HG03342 (cell line): ENCODE measurements around the gene MYO3B.
A peak's percentile ranks its signal among the peaks of the same experiment; 100 is the strongest.

ENCODE experiments used
- ATAC-seq: cut with Tn5 transposase; IDR thresholded peaks from one replicate; pipeline ENCODE4 v1.9.1; 2021; ENCODE audit warnings: mild to moderate bottlenecking, moderate library complexity; ENCODE audit not compliant: unreplicated experiment

Gene MYO3B

GRCh38 chr2:170177950-170178781 lies at the start of gene MYO3B:
MYO3B (plus strand) TSS chr2:170178147; CDS start chr2:170178288, 141 bp downstream.
- peak; percentile 50 for ATAC-seq

- peak; percentile 59 for ATAC-seq
Measured at GRCh38 chr2:170139276-170139967, 38.5 kb upstream of the MYO3B start.

GRCh38 chr2:170140561-170140960 lies 37.4 kb upstream of the MYO3B start:
- ATAC-seq = no peak

- no peak for ATAC-seq
Measured at GRCh38 chr2:170141865-170142264, 36.1 kb upstream of the MYO3B start.

- no peak for ATAC-seq
Measured at GRCh38 chr2:170142502-170142901, 35.4 kb upstream of the MYO3B start.

GRCh38 chr2:170143045-170143717 lies 34.8 kb upstream of the MYO3B start:
- no peak for ATAC-seq

- no peak for ATAC-seq
Measured at GRCh38 chr2:170144761-170145160, 33.2 kb upstream of the MYO3B start.

GRCh38 chr2:170145191-170145590 lies 32.8 kb upstream of the MYO3B start:
- ATAC-seq = no peak

GRCh38 chr2:170145675-170146432 lies 32.1 kb upstream of the MYO3B start:
- no peak for ATAC-seq

- no peak for ATAC-seq
Measured at GRCh38 chr2:170146784-170147183, 31.2 kb upstream of the MYO3B start.

- no peak for ATAC-seq
Measured at GRCh38 chr2:170147576-170147975, 30.4 kb upstream of the MYO3B start.

GRCh38 chr2:170148161-170148560 lies 29.8 kb upstream of the MYO3B start:
- no peak for ATAC-seq

GRCh38 chr2:170152421-170152820 lies 25.5 kb upstream of the MYO3B start:
- ATAC-seq = no peak

- ATAC-seq = peak; percentile 65
Measured at GRCh38 chr2:170155022-170155722, 22.8 kb upstream of the MYO3B start.

- no peak for ATAC-seq
Measured at GRCh38 chr2:170155723-170156253, 22.2 kb upstream of the MYO3B start.

- no peak for ATAC-seq
Measured at GRCh38 chr2:170156592-170156991, 21.4 kb upstream of the MYO3B start.

- ATAC-seq = no peak
Measured at GRCh38 chr2:170157025-170157684, 20.8 kb upstream of the MYO3B start.

- no peak for ATAC-seq
Measured at GRCh38 chr2:170159060-170159459, 18.9 kb upstream of the MYO3B start.

GRCh38 chr2:170161516-170162270 lies 16.3 kb upstream of the MYO3B start:
- ATAC-seq = no peak
